ENCODE results near the gene CDH22.
A peak's percentile ranks its signal among the peaks of the same experiment; 100 is the strongest.

The CDH22 gene

DNA sequence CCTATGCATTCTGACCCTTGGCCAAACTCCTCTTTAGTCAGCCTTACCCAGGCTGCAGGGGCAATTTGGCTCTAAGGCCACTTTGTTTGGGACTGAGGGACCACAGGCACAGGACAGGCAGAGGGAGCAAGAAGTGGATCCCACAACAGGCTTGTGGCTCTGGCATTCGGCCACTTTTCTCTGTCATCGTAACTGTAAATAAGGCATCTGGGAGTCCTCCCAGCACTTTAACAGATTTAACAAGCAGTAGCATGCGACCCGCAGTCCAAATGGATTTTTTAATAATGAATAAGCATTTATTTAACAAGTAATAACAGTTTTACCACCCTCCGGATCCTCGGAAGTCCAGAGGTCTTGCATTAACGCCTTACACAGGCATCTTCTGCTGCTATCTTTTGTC is 16.1 kb upstream of the CDH22 start:
- DNase-seq (ENCODE audit: low read depth in 2 of 2), result no peak

DNA sequence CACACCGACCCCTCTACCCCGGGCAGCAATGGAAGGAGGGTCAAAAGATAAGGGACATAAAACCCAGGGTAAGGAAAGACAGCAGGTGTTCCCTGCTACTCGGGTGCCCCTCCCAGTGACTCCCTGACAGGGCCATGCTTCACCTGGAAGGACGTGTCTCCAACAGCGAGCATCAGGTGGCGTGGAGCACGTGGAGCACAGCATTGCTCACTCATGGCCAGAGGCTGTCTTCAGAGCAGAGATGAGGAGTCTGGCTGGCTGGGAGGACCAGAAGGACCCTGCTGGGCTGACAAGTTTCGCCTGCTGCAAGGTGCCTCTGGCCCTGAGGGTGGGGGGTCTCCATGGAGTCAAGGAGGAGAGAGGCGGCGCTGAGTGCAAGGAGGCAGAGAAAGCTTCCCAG is 15.3 kb upstream of the CDH22 start:
- no peak for DNase-seq (ENCODE audit: low read depth in 2 of 2)

GRCh38 chr20:46322641-46323040 is 14.3 kb upstream of the CDH22 start:
- DNase-seq (ENCODE audit: low read depth in 2 of 2), result no peak

DNA sequence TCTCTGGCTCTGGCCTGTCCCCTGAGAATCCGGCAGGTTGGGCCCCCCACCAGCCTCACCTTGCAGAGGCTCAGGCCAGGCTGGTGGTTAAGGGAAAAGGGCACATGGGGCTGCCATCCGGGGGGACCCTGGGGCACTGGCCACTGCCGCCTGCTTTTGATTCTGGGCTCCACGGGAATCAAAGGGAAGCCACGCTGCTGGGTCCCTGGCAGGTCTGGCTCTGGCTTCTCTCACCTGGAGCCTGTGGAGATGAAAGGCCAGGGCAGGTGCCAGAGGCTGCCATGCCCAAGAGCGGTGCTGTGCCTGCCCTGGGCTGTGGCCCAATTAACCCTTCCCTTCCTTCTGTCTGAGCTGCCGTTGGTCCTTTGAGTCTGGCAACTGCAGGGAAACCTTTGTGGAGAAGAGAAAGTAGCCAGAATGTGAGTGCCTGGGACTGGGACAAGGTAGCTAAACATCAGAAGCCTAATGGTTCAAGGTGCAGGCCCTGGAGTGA is 9.4 kb upstream of the CDH22 start:
- DNase-seq (ENCODE audit: low read depth in 2 of 2), result no peak

DNA sequence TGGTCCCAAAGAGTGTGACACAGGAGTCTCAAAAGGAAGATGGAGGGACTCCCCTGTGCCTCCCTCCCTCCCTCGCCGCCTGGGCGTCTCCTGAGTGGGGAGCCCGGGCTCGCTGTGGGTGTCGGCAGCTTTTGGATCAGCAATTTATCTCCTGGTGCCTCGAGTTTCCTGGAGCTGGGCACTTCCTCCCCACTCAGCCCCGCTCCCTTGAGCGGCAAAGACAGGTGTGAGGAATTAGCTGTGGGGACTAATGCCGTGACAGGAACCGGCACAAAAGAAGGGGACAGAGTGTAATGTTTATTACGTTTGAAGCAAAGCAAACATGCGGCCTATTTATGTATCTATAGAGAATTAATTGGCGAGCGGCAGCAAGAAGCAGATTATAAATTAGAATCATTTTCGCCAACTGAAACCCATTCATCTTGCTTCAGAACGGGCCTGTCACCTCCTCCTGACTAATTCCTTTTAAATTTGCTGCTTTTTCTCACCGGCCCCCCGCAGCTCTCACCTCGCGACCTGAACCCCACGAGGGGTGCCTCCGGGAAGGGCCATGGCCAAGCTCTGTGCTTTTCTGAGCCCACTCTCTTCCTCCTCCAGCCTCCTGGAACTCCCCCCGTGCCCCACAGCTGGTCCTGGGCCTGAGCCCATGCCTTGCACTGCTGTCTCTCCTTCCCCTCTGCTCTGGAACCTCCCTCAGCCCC is 8.8 kb upstream of the CDH22 start:
- no peak for DNase-seq (ENCODE audit: low read depth in 2 of 2)

GRCh38 chr20:46315311-46315710 is 7.0 kb upstream of the CDH22 start:
- DNase-seq (ENCODE audit: low read depth in 2 of 2), result no peak

DNA sequence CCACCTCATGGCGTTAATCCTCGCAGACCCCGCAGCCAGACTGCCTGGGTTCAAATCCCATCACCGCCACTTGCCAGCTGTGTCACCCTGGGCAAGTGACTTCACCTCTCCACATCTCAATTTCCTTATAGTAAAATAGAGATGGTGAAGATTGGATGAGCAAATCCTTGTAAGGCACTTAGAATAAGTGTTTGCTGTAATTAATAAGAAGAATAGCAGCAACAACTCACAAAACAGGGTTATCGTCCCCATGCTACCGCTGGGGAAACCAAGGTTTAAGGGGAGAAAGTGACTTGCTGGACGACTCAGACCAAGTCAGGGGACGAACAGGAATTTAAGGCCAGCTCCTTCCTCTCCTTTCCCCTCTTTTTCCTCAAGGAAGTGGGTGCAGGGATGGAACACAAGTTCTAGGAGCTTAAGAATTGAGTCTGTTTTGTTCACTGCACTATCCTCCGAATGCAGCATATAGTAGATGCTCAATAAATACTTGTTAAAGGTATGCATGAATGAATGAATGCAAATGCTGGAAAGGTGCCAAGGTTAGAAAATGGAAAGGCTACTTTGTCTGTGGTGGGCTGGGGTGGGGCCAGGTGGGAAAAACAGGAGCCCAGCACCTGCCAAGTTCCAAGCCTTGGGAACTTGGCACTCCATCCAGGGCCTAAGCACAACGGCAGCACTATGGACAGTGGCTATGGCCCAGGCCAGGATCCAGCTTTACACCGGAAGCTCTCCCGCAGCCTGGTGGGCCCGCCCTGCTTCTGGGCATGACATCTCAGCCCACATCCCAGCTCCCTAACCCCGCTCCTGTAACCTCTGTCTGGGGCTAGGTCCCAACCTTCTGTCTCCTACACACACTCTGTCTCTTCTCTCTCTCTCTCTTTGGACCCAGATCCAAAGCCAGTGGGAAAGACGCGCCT is 4.9 kb upstream of the CDH22 start:
- no peak for DNase-seq (ENCODE audit: low read depth in 2 of 2)

DNA sequence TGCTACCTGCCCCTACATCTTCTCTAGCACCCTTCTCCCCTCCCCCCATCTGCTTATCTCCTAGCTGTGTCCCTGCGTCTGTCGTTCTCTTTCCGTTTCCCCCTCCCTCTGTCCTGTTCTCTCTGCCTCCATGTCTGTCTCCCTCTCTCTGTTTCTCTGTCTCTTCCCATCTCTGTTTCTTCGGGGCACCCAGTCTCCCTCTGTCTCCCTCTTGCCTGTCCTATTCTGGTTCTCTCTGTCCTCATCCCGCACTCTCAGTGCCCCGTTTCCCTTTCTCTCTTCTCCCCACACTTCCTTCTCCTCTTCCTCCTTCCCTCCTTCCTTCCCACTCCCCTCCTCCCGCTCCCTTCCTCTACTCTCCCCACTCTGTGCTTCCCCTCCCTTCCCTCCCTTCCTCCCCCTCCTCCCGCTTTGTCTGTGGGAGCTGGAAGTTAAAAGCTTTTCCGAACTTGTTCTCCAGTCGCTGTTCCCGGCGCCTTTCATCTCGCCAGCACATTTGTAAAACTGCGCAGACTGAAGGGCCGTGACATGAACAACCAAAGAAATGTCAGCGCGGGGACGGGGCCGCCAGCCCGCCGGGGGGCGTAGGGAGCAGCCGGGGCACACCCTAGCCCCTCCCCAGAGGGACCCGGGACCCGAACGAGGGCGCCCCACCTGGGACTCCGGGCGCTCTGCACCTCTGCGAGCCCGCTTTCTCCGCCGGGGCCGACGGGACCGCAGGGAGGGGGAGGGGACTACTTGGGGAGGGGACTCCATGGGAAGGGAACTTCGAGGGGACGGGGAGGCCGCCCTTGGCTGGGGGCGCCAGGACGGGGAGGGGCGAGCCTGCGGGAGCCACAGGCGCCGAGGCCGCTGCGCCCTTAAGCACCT is 4.0 kb upstream of the CDH22 start:
- no peak for DNase-seq (ENCODE audit: low read depth in 2 of 2)

- DNase-seq (ENCODE audit: low read depth in 2 of 2), result no peak
Observed at GRCh38 chr20:46311719-46312074, 3.4 kb upstream of the CDH22 start.

DNA sequence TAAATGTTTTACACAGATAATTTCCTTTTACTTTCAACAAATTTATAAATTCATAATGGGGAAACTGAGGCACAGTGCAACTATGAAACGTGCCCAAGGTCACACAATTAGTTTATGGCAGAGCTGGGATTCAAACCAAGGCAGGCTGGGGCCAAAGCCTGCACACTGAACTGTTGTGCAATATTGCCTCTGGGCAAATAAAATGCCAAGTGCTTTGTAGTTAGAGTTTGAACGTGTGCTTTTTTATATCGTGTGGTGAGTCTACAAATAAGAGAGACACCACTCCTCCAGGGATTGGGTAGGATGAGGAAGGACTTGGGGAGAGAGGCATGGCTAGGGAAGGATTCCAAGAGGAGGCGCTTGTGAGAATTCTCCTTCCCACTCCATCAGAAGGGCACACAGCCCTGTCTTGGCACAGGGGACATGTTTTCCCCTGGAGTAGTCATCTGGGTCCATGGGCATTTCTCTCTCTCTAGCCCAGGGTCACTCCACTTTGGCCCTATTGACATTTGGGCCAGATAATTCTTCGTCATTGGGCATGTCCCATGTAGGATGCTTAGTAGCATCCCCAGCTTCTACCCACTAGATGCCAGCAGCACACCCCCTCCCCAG is 2.8 kb upstream of the CDH22 start:
- no peak for DNase-seq (ENCODE audit: low read depth in 2 of 2)

DNA sequence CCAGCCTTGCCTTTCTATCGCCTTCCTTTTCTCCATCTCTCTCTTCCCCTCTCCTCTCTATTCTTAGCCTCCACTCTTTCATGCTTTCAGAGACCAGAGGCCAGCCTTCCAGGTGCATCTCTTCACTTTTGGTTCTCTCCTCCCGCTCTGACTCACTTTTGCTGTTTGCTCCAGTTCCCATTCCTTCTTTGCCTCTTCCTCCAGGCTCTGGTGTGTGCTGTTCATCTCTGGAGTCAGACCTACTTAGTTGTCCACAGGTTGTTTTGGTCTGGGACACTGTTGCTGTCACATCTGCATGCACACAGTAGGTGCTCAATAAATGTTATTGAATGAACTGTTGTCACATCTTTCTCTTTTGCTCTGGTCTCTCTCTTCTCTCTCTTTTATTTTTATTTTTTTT is 1.6 kb upstream of the CDH22 start:
- DNase-seq (ENCODE audit: low read depth in 2 of 2), result no peak

- no peak for DNase-seq (ENCODE audit: low read depth in 2 of 2)
Observed at GRCh38 chr20:46307999-46308257, 370 bp downstream of the CDH22 start.

DNA sequence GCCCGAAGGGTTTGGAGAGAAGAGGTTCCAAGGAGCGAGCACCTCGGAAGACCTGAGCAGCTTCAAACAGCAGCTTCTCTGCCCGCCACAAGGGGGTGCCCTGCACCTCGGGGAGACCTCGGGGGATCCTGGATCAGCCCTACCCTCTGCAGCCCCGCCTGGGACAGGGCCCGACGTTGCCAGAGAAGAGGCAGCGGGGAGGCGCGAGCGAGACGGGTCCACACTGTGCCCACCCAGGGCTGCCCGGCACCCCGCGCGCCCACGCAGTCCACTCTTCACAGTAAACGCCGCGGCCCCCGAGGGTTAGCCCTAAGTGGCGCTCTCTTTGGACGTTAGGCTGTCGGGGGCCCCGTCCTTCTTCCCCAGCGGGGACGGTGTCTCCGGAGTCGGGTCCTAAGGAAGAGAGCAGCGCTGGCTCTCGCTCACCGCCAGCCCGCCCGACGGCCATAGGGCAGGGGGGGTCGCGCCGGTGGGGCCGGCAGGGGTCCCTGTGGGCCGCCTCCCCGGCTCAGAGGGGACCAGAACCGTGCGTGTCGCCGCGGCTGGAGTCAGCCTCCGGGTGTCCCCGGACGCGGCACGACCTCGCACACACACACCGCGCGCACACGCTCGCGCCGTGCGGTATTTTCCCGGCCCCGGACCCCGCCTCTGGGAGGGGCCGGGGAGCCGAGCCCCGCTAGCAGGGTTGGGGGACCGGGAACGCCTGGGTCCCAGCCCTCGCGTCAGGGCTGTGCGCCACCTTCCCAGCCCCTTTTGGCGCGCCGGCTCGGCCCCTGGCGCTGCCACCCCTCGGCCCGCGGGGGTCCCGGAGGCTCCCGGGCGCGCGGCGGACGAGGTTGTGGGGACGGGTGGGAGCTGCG is 929 bp downstream of the CDH22 start:
- DNase-seq (ENCODE audit: low read depth in 2 of 2), result peak; percentile 46 to 55

- DNase-seq (ENCODE audit: low read depth in 2 of 2), result no peak
Observed at GRCh38 chr20:46306743-46307138, 1.6 kb downstream of the CDH22 start.

DNA sequence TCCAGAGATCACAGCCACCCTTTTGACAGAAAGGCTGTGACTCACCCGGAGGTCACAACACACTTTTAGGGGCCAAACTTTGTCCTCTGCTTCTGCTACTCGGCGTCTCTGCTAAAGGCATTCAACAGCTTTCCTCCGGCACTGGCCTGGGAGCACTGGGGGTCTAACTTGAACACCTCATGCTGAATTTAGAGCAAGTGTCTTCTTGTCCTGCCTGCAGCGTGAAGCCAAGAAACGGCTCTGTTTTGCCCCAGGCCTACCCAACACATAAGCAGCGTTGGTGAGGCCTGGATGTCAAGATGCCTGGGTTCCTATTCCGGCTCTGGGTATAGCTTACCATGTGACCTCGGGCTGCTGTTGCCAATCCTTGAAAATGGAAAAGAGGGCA is 2.3 kb downstream of the CDH22 start:
- no peak for DNase-seq (ENCODE audit: low read depth in 2 of 2)

GRCh38 chr20:46305331-46305972 is 2.8 kb downstream of the CDH22 start:
- no peak for DNase-seq (ENCODE audit: low read depth in 2 of 2)

- no peak for DNase-seq (ENCODE audit: low read depth in 2 of 2)
Observed at GRCh38 chr20:46304852-46305251, 3.4 kb downstream of the CDH22 start.

GRCh38 chr20:46304361-46304760 is 3.9 kb downstream of the CDH22 start:
- no peak for DNase-seq (ENCODE audit: low read depth in 2 of 2)

GRCh38 chr20:46303176-46303956 is 4.9 kb downstream of the CDH22 start:
- DNase-seq (ENCODE audit: low read depth in 2 of 2), result no peak

- DNase-seq (ENCODE audit: low read depth in 2 of 2), result no peak
Observed at GRCh38 chr20:46302106-46302505, 6.2 kb downstream of the CDH22 start.
